Activated T-helper 1 cell treated with anti-CD3 and anti-CD28 coated beads, Interleukin-2, amount 50 U/mL, for 16 hours (primary cell): ENCODE measurements around the gene LPIN2.

Source experiments
- DNase-seq, 2 donors: peaks; one replicate each; pipeline ENCODE4 v3.0.0-alpha.2; 2020; ENCODE audit warnings: low read depth in 1 of 2, low spot score in 1 of 2

The LPIN2 gene

DNA sequence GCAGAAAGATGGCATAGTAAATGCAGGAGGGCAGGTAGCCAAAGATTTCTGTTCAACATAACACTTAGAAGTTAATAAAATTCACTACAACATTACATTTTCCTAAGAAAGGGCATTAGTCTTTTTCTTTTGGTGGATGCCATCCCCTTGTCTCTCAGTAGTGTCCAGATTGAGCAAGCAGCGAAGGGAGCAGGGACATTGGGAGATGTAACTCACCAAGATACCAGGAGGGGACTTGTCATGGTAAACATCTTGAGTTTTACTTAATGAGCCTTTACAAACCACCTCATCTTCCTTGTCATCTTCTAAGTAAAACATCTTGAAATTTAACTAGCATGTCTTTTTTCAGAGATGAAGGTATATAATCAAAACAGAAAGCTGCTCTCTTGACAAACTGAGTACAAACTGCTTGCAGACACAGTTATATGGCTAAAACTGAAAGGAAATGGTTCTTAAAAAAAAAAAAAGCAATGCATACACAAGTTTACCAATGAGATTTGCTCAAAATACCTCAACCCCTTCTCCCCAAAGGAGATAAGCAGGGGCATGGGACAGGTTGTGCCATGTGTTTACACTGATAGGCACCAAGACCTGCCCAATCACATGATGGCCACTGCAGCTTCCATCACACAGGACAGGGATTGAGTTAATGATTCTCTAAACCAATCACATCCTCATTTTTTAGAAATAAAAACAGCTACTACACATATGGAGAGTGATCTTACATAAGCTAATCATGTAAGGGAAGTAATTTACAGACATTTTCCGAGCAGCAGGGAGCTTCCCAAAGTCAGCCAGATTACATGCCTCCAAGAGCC is 30.3 kb downstream of the LPIN2 start:
- no peak for DNase-seq

DNA sequence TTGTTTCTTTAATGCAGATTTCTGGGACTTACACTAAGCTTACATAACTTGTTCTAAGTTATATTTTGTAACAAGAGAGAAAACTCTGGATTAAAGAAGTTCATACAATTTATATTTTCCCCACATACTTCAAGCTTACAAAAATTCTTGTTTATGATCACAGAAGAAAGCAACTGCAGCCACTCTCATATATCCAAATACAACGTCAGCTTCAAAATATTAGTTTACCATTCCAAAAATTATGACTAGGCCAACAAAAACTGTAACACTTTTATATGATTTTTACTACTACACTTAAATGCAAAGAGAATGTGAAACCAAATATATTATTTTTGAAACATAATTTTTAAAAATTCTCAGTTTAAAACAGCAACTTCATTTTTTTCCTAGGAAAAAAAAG is 30.9 kb downstream of the LPIN2 start:
- no peak for DNase-seq

DNA sequence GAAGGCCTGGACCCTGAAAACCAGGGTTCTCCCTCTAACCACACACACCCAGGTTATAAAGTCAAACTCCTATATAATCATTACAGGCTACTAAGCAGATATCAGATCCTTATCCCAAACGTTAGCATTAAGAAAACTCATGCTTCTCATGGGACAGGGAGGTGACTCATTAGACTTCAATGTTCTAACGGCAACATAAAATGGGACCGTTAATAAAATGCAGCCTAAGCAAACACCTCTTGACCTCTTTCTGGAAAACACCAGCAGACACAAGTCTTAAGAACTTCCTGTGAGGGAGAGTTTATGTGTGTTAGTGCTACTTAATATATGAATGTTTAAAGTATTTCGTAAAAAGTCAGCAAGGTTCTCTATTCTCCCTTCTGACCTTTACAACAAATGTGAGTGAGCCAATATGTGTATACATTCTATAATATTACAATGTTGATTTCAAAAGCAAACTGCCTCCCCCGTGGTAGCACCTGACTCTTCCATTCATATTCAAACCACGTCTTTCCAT is 31.7 kb downstream of the LPIN2 start:
- DNase-seq, result no peak

DNA sequence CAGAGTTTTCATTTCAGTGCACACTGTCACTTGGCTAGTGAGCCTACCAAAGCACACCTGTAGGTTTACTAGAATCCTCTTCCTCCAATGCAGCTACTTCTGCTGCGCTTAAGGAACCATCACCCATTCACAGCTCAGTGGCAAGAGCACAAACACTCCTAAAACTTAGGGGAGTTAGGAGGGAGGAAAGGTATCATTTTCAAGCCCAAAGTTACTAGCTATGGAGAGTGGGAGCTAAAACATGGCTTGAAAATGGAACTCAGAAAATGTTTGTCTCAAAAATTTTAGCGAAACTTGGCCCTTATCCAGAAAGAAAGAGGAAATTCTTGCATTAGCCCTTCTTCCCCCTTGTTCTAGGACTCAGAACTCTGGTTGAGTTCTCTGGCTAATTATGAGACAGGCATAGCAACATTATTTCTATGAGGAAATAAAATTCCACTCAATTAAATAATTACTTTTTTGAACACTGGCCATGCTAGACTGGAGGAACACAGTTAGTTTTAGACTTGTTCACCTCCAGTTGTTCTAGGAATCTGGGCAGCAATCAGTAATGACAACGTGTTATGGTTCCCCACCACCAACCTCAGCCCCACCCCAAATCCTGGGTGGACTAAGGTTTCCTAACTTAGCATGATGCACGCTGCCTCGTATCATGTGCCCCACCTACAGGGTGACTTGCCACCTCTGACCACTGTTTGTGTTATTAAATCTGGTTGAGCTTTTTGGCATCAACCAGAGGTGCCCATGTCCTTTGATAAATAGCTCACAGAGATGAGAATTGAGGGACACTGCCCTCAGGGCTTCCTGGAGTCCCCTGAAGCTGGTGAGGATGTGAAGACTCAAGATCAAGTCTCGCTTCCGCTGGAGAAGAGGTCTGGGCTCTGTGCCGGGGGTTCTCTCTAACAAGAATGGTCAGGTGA is 32.8 kb downstream of the LPIN2 start:
- DNase-seq, result no peak

DNA sequence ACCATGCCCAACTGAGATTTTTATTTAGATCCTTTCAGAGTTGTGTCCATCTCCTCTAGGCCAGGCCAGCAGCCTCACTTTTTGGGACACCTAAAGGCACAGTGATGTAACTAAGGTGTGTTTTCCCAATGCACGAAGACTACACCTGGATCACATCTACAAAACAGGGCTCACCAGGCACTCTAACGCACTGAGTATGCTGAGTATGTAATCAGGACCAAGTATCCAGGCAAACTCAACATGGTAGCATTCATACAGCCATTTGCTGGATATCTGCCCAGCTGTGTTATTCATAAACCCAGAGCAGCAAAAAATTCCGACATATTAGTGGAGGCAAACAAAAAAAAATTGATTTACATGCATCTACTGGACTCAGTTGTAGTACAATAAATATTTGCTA is 33.8 kb downstream of the LPIN2 start:
- DNase-seq, result no peak

DNA sequence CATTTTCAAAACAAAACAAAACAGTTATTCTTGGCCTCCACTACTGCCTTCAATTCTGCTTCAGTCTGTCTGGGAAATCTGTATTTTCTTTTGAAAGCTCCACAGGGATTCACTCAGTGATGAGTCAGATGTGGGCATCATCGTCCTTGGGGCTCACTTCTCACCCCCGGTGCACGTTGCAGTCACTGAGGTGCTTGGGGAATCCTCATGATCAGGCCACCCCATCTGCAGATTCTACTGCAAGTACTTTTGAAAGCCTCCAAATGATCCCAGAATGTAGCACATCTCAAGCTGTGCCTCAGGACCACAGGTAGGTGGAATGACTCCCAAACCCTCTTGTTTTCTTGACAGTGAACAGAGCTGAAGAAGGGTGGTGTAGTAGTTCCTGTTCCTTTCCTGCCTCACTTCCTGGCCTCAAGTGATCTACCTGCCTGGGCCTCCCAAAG is 34.3 kb downstream of the LPIN2 start:
- no peak for DNase-seq

DNA sequence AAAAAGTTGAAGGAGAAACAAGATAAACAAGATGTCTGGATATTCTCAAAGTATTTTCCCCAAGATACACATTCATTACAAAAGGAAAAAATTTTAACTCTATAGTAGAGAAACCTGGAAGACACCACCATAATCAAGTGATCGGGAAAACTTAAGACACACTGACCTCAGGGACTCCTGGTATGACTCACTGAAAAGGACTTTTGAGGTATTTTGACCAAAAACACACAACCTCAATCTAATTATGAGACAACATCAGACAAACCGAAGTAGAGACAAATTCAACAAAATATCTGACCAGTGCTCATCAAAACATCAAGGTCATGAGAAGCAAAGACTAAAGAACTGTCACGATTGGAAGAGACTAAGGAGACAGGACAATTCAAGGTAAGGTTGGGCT is 34.7 kb downstream of the LPIN2 start:
- no peak for DNase-seq

DNA sequence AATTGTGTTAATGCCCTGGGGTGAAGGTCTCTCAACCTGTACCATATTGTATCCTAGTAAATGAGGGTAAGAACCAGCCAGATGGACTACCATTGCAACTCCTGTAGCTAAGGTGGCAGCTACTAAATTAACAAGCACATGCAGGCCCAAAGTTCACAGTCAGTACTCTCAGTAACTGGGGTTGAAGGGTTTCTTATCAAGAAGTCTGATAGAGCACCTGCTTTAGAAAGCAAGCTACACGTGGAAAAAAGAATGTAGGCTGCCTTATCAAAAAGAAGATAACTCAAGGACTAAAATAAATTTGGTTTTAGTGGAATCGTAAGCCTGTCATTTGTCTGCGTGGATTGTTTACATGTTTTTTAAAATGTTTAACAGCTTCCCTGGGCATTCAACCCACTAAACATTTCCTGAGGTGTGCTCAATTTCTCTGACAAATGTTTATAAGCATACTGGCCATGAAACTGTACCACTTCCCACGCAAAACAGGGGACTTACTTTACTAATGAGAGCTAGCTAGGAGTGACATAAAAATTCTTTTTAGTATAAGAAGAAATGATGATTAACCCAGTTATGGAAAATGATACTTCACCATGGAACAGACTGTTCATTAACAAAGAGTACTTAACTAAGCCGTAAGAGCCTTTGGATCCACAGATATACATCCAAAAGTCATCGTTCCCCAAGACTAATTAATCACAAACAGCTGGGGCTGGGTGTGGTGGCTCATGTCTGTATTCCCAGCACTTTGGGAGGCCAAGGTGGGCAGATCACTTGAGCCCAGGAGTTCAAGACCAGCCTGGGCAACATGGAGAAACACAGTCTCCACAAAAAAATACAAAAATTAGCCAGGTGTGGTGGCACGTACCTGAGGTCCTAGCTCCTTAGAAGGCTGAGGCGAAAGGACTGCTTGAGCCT is 36.5 kb downstream of the LPIN2 start:
- DNase-seq, result no peak

DNA sequence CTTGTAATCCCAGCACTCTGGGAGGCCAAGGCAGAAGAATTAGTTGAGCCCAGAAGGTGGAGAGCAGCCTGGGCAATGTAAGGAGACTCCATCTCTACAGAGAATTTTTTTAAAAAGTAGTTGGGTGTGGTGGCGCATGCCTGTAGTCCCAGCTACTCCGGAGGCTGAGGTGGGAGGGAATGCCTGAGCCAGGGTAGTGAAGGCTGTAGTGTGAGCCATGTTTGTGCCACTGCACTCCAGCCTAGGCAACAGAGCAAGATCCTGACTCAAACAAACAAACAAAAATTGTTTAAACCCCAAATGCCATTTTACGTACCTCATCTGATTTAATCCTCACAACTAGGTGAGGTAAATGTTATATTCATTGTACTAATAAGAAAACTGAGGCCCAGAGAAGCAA is 38.2 kb downstream of the LPIN2 start:
- no peak for DNase-seq

DNA sequence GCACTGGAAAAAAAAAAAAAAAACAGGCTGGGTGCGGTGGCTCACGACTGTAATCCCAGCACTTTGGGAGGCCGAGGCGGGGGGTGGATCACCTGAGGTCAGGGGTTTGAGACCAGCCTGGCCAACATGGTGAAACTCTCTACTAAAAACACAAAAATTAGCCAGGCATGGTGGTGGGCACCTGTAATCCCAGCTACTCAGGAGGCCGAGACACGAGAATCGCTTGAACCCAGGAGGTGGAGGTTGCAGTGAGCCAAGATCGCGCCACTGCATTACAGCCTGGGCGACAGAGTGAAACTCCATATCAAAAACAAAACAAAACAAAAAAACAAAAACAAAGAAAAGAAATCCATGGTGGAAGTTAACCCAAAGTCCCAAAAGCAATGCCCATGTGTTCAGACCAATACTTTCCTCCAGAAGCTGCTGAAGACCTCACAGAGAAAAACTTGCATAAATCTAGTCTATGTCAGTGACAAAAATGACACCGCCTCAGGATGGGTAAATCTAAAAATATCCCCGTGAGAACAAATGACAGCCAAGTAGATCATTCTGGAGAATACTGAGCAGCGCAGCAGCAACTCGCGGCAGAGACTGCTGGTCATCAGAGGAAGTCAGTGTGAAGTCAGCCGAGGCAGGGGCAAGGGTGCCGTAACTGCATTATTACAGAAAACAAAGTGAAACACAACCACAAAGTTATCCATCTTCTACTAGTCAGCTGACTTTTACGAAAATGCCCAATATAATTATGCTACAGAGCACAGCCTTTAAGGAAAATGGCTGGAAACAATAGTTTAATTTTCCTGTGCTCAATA is 41.0 kb downstream of the LPIN2 start:
- peak; percentile 41 to 42 for DNase-seq

DNA sequence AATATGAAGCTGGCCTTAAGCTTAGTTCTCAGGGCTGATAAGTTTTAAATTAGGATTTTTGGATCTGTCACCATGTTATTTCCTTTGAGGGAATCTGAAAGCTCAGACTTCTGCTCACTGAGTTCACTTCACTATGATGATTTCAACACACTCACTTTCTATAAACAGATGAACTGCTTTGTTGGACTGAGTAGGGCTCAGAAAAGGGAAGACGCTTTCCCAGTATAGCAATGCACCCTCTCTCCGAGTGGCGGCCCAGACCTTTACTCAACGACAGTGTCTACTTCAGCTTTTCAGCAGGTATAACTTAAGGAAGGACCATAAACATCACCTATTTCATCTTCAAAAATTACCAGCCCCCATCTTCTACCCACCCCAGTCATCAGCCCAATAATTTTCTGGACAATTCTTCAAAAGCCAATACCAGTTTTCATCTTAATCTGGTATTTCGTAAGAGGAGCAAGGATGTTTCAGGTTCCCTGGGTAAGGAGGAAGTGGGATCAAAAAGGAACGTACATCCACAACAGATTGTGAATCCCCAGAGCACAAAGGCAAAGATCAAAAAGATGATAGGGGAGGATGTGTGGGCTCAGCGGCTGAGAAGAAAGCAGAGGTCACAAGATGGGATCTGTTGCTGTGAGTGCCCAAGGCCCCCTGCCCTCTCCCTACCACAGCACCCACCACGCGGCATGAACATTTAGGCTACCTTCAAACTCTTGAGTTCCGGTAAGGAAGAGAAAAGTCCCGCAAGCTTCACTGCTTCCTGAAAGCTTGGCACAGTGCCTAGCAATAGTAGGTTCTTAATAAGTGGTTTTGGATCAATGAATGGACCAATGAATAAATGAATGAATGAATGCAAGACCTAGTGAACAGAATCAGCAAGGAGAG is 41.9 kb downstream of the LPIN2 start:
- DNase-seq, result no peak

DNA sequence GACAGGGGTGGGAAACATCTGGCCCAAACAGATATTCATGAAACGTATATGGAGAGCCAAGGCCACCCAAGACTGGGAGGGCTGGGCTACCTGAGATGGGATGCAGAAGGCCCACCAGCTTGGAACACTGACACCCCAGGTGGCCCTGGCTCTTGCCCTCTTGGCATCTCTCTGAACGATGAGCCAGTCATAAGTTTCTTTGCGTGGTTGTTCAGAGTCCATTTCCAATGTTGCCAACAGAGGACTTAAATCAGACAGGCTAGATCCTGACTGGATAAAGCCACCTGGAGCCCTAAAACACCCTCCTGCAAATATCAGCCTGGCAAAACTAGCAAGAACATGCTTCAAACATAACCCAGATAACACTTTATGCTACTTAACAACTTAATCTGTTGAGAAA is 42.6 kb downstream of the LPIN2 start:
- DNase-seq, result no peak

DNA sequence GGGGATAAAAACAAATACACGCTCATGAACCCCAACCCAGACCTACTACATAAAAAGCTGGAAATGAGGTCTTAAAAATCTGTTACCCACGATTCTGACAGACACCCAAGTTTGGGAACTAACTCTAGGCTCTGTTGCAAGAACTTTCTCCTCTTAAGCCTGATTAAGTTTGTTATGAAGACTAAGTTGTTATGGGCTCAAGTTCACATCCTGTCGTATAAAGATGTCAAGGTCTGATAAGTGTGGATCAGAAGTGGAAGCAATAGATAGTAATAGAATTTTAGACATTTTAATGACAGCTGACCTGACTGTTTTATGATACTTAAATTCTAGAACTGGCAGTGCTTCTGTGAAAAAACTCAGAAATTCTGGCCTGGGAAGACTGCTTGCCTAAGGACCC is 43.2 kb downstream of the LPIN2 start:
- no peak for DNase-seq

DNA sequence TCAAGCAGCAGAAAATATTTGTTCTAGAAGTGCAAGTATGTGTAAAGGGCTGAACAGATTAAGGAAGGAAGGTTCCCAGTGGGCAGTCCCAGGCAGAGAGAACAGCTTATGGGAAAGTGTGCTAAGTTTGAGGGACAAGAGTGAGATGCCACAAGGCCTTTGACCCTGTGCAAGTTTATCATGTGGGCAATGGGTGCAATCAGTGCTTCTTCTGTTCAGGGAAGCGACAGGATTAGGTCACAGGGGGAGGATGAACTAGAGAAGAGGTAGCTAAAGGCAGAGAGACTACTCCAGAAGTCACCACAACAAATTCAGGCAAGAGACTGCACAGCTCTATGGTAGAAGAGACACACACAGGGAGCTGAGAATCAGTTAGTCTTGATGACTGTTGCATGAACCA is 44.3 kb downstream of the LPIN2 start:
- no peak for DNase-seq

DNA sequence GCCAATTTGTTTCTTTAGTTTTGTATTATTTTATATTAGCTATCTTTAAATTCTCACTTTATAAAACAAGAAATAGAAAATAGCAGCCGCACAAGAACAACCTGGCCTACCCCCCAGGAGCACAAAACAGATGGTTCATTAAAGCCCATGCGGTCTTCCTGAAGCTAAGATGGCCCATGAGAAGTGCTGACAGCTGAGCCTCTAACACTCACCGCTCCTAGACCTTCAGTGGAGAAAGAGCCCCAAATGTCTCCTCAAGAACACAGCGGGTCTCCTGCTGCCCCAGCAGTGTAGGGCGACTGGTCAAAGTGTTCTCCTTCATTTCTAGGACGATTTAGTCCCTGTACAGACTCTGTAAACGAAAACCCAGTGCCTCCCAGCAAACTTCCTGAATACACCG is 45.1 kb downstream of the LPIN2 start:
- DNase-seq, result no peak

DNA sequence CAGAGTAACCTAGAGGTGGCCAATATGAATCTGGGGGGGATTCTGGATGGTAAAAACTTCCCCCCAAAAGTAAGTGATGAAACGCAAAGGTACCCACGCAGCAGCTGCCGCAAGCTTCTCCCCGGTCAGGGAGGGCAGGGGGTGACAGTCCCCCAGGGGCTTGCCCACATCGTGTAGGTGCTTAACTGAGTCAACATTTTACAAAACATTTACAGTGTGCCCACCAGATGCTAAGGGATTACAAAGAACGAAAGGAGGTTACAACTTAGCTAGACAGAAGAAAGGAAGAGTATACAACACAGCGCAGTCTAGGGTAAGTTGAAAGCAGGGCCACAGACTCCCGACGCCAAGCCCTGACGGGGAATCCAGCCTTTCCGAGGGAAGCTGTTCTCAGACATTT is 45.6 kb downstream of the LPIN2 start:
- no peak for DNase-seq

DNA sequence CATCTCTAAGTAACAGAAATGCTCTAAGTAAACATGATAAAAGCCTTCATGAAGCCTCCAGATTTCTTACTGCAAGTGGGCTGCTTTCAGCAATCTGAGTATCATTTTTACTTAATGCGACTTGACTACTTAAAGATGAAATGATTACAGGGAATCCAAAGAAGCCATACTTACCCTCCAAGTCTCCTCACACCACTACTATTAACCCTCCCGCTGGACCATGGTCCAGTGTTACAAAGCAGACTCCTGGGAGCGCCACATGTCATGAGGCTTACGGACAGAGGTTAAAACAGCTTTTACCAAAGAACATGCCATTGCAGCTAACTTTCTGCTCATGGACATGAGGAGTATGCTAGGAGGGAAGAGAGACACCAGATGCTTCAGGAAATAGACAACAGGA is 46.4 kb downstream of the LPIN2 start:
- no peak for DNase-seq

DNA sequence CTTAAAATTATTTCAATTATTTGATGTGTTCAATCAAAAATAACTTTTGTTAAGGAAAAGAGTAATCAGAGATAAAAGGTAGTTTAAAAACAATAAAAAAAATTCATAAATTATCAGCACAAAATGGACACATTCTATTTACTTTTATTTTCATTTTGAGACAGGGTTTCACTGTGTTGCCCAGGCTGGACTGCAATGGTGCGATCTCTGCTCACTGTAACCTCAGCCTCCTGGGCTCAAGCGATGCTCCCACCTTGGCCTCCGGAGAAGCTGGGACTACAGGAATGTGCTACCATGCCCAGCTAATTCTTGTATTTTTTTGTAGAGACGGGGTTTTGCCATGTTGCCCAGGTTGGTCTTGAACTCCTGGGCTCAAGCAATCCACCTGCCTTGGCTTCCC is 47.1 kb downstream of the LPIN2 start:
- no peak for DNase-seq

DNA sequence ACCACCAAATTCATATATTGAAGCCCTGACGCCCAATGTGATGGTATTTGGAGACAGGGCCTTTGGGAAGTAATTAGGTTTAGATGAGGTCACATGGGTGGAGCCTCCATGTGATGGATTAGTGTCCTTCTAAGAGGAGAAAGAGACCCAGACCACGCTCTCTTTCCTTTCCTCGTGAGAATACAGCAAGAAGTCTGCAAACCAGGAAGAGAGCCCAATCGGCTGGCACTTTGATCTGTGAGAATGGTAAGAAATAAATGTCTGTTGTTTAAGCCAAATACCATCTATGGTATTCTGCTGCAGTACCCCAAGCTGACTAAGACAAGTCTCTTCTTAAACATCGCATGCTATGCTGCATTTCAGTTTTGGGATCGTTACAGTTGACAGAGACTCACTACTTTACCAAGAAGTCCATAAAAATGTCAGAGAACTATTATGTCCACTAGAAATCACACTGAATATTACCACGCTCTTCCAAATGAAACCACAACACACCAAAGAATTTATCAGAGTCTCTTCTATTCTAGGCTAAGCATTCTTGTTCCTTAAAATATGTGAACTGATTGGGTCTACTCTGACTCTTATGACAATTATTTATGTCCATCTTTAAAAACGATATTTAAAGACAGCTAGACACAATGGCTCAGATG is 48.5 kb downstream of the LPIN2 start:
- no peak for DNase-seq
